ENCODE data around the gene VCX2.
"Not testable (repeated sequence)": the region's sequence is repeated elsewhere in the genome, so short reads cannot be mapped to it uniquely, and the experiment has no call there.

The VCX2 gene

GRCh38 chrX:8171169-8171568 lies at the start of gene VCX2:
Gene VCX2 (minus strand): TSS chrX:8171267. CDS start chrX:8170643, 624 bp downstream.
- not testable (repeated sequence) for DNase-seq

- no peak for DNase-seq
Measured at GRCh38 chrX:8204943-8205342, 33.9 kb upstream of the VCX2 start.

GRCh38 chrX:8204169-8204935 lies 33.3 kb upstream of the VCX2 start:
- no peak for DNase-seq

GRCh38 chrX:8201896-8202331 lies 30.8 kb upstream of the VCX2 start:
- DNase-seq, result no peak

GRCh38 chrX:8196776-8197175 lies 25.7 kb upstream of the VCX2 start:
- no peak for DNase-seq

GRCh38 chrX:8194216-8194615 lies 23.1 kb upstream of the VCX2 start:
- no peak for DNase-seq

- no peak for DNase-seq
Measured at GRCh38 chrX:8192276-8192675, 21.2 kb upstream of the VCX2 start.

GRCh38 chrX:8191022-8191421 lies 20.0 kb upstream of the VCX2 start:
- no peak for DNase-seq

GRCh38 chrX:8190341-8190830 lies 19.3 kb upstream of the VCX2 start:
- no peak for DNase-seq

- no peak for DNase-seq
Measured at GRCh38 chrX:8189096-8189830, 18.2 kb upstream of the VCX2 start.

- no peak for DNase-seq
Measured at GRCh38 chrX:8183346-8183745, 12.3 kb upstream of the VCX2 start.

- DNase-seq, result no peak
Measured at GRCh38 chrX:8179656-8180055, 8.6 kb upstream of the VCX2 start.

GRCh38 chrX:8154011-8154410 lies 17.1 kb downstream of the VCX2 start:
- DNase-seq, result not testable (repeated sequence)

GRCh38 chrX:8147226-8147625 lies 23.8 kb downstream of the VCX2 start:
- no peak for DNase-seq

- no peak for DNase-seq
Measured at GRCh38 chrX:8144925-8145324, 26.1 kb downstream of the VCX2 start.

GRCh38 chrX:8141896-8142295 lies 29.2 kb downstream of the VCX2 start:
- DNase-seq, result no peak

GRCh38 chrX:8140986-8141744 lies 29.9 kb downstream of the VCX2 start:
- no peak for DNase-seq

- no peak for DNase-seq
Measured at GRCh38 chrX:8139716-8140115, 31.4 kb downstream of the VCX2 start.

- DNase-seq, result no peak
Measured at GRCh38 chrX:8138252-8138651, 32.8 kb downstream of the VCX2 start.

GRCh38 chrX:8126648-8127047 lies 44.4 kb downstream of the VCX2 start:
- no peak for DNase-seq

GRCh38 chrX:8126092-8126491 lies 45.0 kb downstream of the VCX2 start:
- DNase-seq, result no peak

GRCh38 chrX:8125566-8125965 lies 45.5 kb downstream of the VCX2 start:
- no peak for DNase-seq

GRCh38 chrX:8122538-8122937 lies 48.5 kb downstream of the VCX2 start:
- DNase-seq, result no peak
